HepG2 (cell line): ENCODE results near the gene DLAT. TPM values are rescaled to one million over a fixed set of nuclear protein-coding genes. Genes with fewer than 3 reads are reported as not detected.

ENCODE experiments used
- CBX5 ChIP-seq: sonication (generic); formaldehyde crosslinking; IDR thresholded peaks from 2 replicates; pipeline ENCODE4 v1.4.0; 2020; ENCODE audit warnings: missing genetic modification reagents, borderline replicate concordance
- GABPA ChIP-seq, 2 experiments: IDR thresholded peaks; 2 replicates each; pipeline ENCODE4 v1.6.1; 2011 to 2016; ENCODE audit warnings: low read depth in 2 of 2, low read length in 1 of 2, missing biosample characterization in 1 of 2, missing genetic modification characterization in 1 of 2
- JARID2 ChIP-seq: sonication (generic); formaldehyde crosslinking; IDR thresholded peaks from 2 replicates; pipeline ENCODE4 v1.8.1; 2023; ENCODE audit warnings: missing genetic modification reagents, inconsistent platforms; ENCODE audit not compliant: insufficient replicate concordance
- KAT2B ChIP-seq: fragments of 150-350 bp; IDR thresholded peaks from 2 replicates; pipeline ENCODE4 v1.6.1; 2014; ENCODE audit warnings: low read depth, low read length, borderline replicate concordance
- POGK ChIP-seq: sonication (generic); formaldehyde crosslinking; conservative IDR thresholded peaks from 2 replicates; pipeline ENCODE4 v1.8.0; 2022; ENCODE audit warnings: mild to moderate bottlenecking, moderate library complexity, missing genetic modification reagents
- POGZ ChIP-seq: sonication (generic); formaldehyde crosslinking; IDR thresholded peaks from 2 replicates; pipeline ENCODE4 v1.4.0; 2020; ENCODE audit warnings: mild to moderate bottlenecking, missing genetic modification reagents
- TBX3 ChIP-seq: fragments of 450-650 bp; IDR thresholded peaks from 2 replicates; pipeline ENCODE4 v1.6.1; 2017; ENCODE audit warnings: antibody characterized with exemption, mild to moderate bottlenecking, inconsistent platforms, borderline replicate concordance
- TCF7 ChIP-seq: sonication (generic); IDR thresholded peaks from 2 replicates; pipeline ENCODE4 v1.6.1; 2016; ENCODE audit warnings: antibody characterized with exemption, low read depth
- USF2 ChIP-seq, 2 experiments: sonication (generic) in 1 of 2; formaldehyde crosslinking in 1 of 2; IDR thresholded peaks; 2 replicates each; pipeline versions ENCODE4 v1.5.1 to v1.6.1; 2011 to 2020; ENCODE audit warnings: borderline replicate concordance in 1 of 2, low read depth in 1 of 2, low read length in 1 of 2, mild to moderate bottlenecking in 1 of 2, missing genetic modification reagents in 1 of 2, moderate library complexity in 1 of 2
- ZNF232 ChIP-seq: sonication (generic); formaldehyde crosslinking; IDR thresholded peaks from 2 replicates; pipeline ENCODE4 v1.4.0; 2020; ENCODE audit warnings: missing genetic modification reagents, borderline replicate concordance
- ZNF451 ChIP-seq: sonication (generic); formaldehyde crosslinking; IDR thresholded peaks from 2 replicates; pipeline ENCODE4 v1.5.0; 2020; ENCODE audit warnings: mild to moderate bottlenecking, missing genetic modification reagents
- ZNF503 ChIP-seq: sonication (generic); formaldehyde crosslinking; IDR thresholded peaks from 2 replicates; pipeline ENCODE4 v1.4.0; 2020; ENCODE audit warnings: missing genetic modification reagents
- ZNF563 ChIP-seq: sonication (generic); formaldehyde crosslinking; IDR thresholded peaks from 2 replicates; pipeline ENCODE4 v1.8.0; 2022; ENCODE audit warnings: mild to moderate bottlenecking, moderate library complexity, missing genetic modification reagents
- ZNF607 ChIP-seq: sonication (generic); formaldehyde crosslinking; IDR thresholded peaks from 2 replicates; pipeline ENCODE4 v1.5.1; 2020; ENCODE audit warnings: missing genetic modification reagents, mild to moderate bottlenecking, borderline replicate concordance
- ZNF749 ChIP-seq: sonication (generic); formaldehyde crosslinking; IDR thresholded peaks from 2 replicates; pipeline ENCODE4 v1.8.0; 2022; ENCODE audit warnings: mild to moderate bottlenecking, missing genetic modification reagents, moderate library complexity, borderline replicate concordance
- ZNF841 ChIP-seq: sonication (generic); formaldehyde crosslinking; IDR thresholded peaks from 2 replicates; pipeline ENCODE4 v1.8.1; 2023; ENCODE audit warnings: missing genetic modification reagents, borderline replicate concordance
- polyA plus RNA-seq, 8 experiments: library from polyadenylated mRNA; depleted of rRNA in 3 of 8; stranded (reverse) in 7 of 8; unstranded in 1 of 8; fragments of >200 nt; fragmentation: Illumina TruSeq in 4 of 8; extraction: Trizol in 4 of 8; gene quantifications; 2 replicates each; pipeline versions ENCODE4 v1.2.1 to v1.2.3, GENCODE V29; 2011 to 2016; ENCODE audit warnings: low read depth in 4 of 8, missing spikeins in 1 of 8, mixed read lengths in 1 of 8; ENCODE audit not compliant: insufficient read depth in 1 of 8
- total RNA-seq, 5 experiments: library from RNA; depleted of rRNA; stranded (reverse); fragments of >200 nt; fragmentation: Illumina TruSeq; extraction: Trizol; gene quantifications; 2 replicates each; pipeline ENCODE4 v1.2.3, GENCODE V29; 2016; ENCODE audit warnings: low read depth in 1 of 5

The DLAT gene
- total and polyA plus RNA-seq, 2 of the 13 experiments (the other 11 are each of a cell fraction or from before 2014, with no cell fraction given), result 26.4 to 62.2 TPM

- 0 out of 2 replicates have a peak, but pooled peaks have one; percentile 41 for TF ChIP-seq ZNF503 (CRISPR knock-in tag)
- TF ChIP-seq CBX5, result peak; percentile 42; the same call in 1 of the 2 replicates
- no peak; the same call in 1 of the 2 replicates for TF ChIP-seq ZNF563 (CRISPR knock-in tag)
- peak; percentile 94 for TF ChIP-seq POGZ (CRISPR knock-in tag)
- no peak for TF ChIP-seq ZNF841
- TF ChIP-seq ZNF451, result peak; percentile 33; the same call in 1 of the 2 replicates
- no peak for TF ChIP-seq KAT2B
- no peak for TF ChIP-seq TCF7
- TF ChIP-seq USF2 (IDR thresholded peaks at IDR 0.05; ENCODE audit: low read depth, low read length), result no peak
- no peak for TF ChIP-seq USF2 (CRISPR knock-in tag; IDR thresholded peaks at IDR 0.05; ENCODE audit: borderline replicate concordance)
- TF ChIP-seq ZNF232 (CRISPR knock-in tag), result peak; percentile 36; the same call in 1 of the 2 replicates
- peak; percentile 45; the same call in 1 of the 2 replicates for TF ChIP-seq TBX3
- TF ChIP-seq ZNF607 (CRISPR knock-in tag), result 0 out of 2 replicates have a peak, but pooled peaks have one; percentile 34
- TF ChIP-seq ZNF749, result peak; percentile 97
- peak; percentile 96 for TF ChIP-seq GABPA (IDR thresholded peaks at IDR 0.05; ENCODE audit: low read depth, low read length)
- peak; percentile 100 for TF ChIP-seq GABPA (CRISPR knock-in tag; IDR thresholded peaks at IDR 0.05; ENCODE audit: low read depth)
- TF ChIP-seq JARID2 (CRISPR knock-in tag), result no peak
- peak; percentile 56; the same call in 1 of the 2 replicates for TF ChIP-seq POGK
Measured at GRCh38 chr11:112086422-112087191, 61.4 kb downstream of the DLAT start, which contains the start of the genes SDHD and TIMM8B (continued).
